ENCODE measurements around the gene MAP3K5.

Gene MAP3K5

GRCh38 chr6:136528477-136528876 is 263.8 kb downstream of the MAP3K5 start:
- no peak for DNase-seq

- DNase-seq, result no peak
These were observed 264.4 kb downstream of the MAP3K5 start for GRCh38 chr6:136527831-136528230.

- DNase-seq, result no peak
These were observed 265.3 kb downstream of the MAP3K5 start for GRCh38 chr6:136526937-136527336.

- DNase-seq, result peak in 1 of 5 experiments; percentile 34
These were observed 265.9 kb downstream of the MAP3K5 start for GRCh38 chr6:136526196-136526930.

- DNase-seq, result no peak
These were observed 266.6 kb downstream of the MAP3K5 start for GRCh38 chr6:136525586-136526195.

GRCh38 chr6:136524936-136525413 is 267.3 kb downstream of the MAP3K5 start:
- DNase-seq, result no peak

GRCh38 chr6:136524339-136524935 is 267.8 kb downstream of the MAP3K5 start:
- no peak for DNase-seq

- no peak for DNase-seq
These were observed 269.1 kb downstream of the MAP3K5 start for GRCh38 chr6:136523196-136523595.

- DNase-seq, result no peak
These were observed 269.6 kb downstream of the MAP3K5 start for GRCh38 chr6:136522636-136523035.

GRCh38 chr6:136521911-136522310 is 270.4 kb downstream of the MAP3K5 start:
- no peak for DNase-seq

- DNase-seq, result no peak
These were observed 270.9 kb downstream of the MAP3K5 start for GRCh38 chr6:136521427-136521826.

- DNase-seq, result no peak
These were observed 271.8 kb downstream of the MAP3K5 start for GRCh38 chr6:136520517-136520916.

GRCh38 chr6:136517582-136517981 is 274.7 kb downstream of the MAP3K5 start:
- no peak for DNase-seq

- DNase-seq, result no peak
These were observed 275.3 kb downstream of the MAP3K5 start for GRCh38 chr6:136517002-136517401.

- DNase-seq, result no peak
These were observed 277.7 kb downstream of the MAP3K5 start for GRCh38 chr6:136514591-136514990.

- no peak for DNase-seq
These were observed 280.4 kb downstream of the MAP3K5 start for GRCh38 chr6:136511926-136512325.

- DNase-seq, result no peak
These were observed 280.9 kb downstream of the MAP3K5 start for GRCh38 chr6:136511397-136511796.

- no peak for DNase-seq
These were observed 281.5 kb downstream of the MAP3K5 start for GRCh38 chr6:136510782-136511181.

GRCh38 chr6:136510299-136510698 is 282.0 kb downstream of the MAP3K5 start:
- no peak for DNase-seq

- DNase-seq, result no peak
These were observed 283.4 kb downstream of the MAP3K5 start for GRCh38 chr6:136508725-136509392.
